HG02798 (cell line): ENCODE measurements around the gene CDKL5.
"Not testable (repeated sequence)": the region's sequence is repeated elsewhere in the genome, so short reads cannot be mapped to it uniquely, and the experiment has no call there.

Experiments
- ATAC-seq: cut with Tn5 transposase; IDR thresholded peaks from one replicate; pipeline ENCODE4 v1.9.1; 2021; ENCODE audit warnings: mild to moderate bottlenecking; ENCODE audit not compliant: unreplicated experiment, poor library complexity

Gene CDKL5

GRCh38 chrX:18565727-18566126, 140.3 kb downstream of the CDKL5 start:
- ATAC-seq, result no peak

DNA sequence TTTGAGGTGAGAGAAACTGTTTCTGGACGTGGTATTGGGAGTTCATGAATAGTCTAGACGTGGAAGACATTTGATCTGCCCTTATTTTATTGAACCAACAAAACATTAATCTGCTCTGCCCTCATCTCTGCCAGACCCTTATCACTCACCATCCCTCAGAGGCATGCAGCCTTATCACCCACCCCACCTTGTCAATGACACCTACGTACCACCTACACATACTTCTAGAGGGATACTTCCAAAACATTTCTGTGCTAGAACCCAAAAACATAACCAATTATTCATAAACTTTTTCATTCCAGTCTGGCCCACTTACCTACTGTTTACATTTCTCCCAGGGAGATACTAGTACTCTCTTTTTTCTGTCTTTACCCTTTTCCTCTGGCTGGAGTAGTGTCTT, 141.3 kb downstream of the CDKL5 start:
- no peak for ATAC-seq

DNA sequence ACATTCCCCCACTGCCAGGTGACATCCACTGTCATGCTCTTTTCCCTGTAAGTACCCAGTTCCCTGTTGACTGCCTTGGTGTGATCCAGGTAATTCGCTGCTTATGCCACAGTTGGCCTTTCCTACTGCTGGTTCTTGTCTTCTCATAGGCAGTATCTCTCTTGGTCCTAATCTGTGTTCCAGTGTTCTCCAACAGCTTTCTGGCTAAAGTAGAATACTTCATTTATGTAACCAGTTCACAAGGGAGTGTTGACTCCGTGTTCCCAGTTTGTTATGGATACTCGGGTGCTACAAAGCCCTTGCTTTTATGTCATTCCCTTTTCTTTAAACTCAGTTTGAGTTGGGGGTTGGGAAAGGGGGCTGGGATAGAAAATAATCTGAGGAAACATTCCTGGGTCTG, 148.1 kb downstream of the CDKL5 start:
- no peak for ATAC-seq

GRCh38 chrX:18574591-18574990, 149.2 kb downstream of the CDKL5 start:
- no peak for ATAC-seq

GRCh38 chrX:18575744-18576143, 150.3 kb downstream of the CDKL5 start:
- no peak for ATAC-seq

- ATAC-seq, result no peak
These were observed 152.0 kb downstream of the CDKL5 start for GRCh38 chrX:18577400-18577799.

DNA sequence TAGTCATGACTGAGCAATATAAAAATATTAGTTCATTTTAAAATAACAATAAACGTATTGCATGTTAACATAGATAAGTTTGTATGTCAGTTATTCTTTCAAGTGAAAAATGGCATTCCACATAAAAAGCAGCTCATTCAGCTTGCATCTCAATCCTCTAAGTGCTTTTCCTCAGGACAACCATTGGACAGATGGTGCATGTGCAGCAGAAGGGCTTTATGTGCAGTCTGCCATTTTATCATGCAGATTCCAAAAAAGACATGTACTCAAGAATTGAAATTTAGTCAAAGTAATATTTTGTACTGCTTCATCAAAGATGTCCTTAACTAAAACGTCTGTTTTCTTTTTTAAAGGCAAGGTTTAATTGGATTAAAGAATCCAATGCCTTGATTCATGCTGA, 153.1 kb downstream of the CDKL5 start:
- no peak for ATAC-seq

DNA sequence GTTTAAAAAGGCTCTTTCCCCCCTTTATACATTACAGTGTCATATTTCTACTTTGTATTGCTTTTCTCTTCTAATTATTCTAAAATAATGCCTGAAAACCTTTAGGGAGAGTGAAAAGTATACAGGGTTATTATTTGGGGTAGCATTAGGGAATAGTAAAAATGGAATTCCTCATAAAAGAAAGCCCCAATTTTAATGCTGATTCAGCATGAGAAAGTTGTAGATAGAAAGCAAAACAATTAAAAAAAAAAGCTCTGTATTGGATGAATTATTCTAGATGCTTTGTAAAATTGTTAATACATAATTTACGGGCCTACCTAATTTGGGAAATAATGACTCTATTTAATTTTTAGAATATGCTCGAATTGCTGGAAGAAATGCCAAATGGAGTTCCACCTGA, 154.1 kb downstream of the CDKL5 start:
- ATAC-seq, result no peak

DNA sequence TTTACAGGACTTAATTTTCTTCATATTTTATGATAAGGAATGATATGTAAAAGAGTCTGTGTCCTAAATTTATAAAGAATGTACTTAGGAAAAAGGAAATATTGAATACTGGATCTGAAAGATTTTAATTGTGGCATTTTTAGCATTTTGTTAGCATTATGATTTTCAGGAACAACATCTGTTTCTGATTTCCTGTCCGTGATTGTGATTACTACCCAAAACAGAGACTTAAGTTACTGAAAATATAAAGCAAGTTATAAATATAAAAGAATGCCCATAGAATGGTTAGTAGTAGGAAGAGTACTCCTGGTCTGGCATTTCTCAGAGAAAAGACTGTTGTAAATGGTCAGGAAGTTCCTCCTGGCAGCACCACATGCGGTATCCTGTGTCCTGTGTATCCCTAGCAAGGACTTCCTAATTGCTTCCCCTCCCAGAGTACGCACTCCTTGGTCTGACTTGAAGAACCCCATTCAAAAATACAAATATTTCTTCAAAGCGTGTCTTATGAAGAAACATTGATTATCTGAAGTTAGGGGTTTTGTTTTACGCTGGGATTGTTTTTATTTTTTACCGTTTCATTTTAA, 157.6 kb downstream of the CDKL5 start:
- ATAC-seq, result no peak

DNA sequence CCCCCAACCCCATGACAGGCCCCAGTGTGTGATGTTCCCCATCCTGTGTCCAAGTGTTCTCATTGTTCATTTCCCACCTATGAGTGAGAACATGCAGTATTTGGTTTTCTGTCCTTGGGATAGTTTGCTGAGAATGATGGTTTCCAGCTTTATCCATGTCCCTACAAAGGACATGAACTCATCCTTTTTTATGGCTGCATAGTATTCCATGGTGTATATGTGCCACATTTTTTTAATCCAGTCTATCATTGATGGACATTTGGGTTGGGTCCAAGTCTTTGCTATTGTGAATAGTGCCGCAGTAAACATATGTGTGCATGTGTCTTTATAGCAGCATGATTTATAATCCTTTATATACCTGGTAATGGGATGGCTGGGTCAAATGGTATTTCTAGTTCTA, 163.9 kb downstream of the CDKL5 start:
- not testable (repeated sequence) for ATAC-seq

DNA sequence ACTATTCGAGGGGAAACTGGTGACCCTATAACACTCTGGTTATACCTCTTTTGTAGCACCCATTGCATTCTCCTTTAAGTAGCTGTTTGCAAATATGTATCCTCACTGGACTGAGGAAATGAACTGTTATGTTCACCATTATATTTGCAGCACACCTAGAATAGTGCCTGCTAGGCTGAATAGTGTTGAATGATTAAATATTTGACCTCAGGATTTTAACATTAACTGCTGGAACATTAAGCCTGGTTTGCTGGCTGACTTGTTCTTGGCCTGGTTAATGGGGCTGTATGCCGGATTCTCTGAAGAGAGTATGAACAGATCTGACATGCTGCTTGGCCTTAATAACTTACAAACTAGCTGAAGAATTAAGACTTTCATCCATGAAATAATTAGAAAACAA, 166.4 kb downstream of the CDKL5 start:
- ATAC-seq, result no peak

DNA sequence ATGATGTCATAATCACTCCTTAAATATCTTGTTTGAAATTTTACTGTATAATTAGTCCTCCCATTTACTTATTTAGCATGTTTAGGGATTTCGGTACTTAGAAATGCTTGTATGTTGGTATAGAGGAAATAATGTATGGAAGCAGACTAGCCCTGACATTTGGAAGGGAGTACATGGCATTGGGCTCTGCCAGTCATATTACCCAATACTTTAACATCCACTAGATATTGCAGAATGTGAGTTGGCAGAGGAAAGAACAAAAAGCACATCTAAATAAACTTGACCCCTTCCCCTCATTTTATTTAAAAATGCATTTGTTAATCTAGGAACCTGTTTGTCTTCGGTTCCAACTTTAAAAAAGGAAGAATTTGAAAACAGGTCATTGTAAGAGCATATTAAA, 168.7 kb downstream of the CDKL5 start:
- no peak for ATAC-seq

DNA sequence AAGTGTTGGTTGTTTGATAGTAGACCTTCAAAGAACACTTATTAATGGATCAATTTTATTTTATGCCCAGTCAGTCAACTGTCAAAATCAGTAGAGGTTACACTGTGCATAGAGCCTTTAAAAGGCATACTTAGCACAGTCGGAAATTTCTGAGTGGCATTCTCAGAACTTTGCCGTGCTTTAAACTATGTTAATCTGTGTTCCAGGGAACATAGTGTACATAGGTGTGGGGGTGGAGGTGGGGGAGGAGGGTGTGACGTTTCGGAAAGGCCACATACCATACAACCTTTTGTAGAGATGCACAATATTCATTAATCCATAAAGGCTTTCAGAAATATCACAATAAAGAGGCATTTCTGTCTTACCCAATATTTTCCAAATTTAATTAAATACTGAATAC, 170.7 kb downstream of the CDKL5 start:
- ATAC-seq, result no peak

DNA sequence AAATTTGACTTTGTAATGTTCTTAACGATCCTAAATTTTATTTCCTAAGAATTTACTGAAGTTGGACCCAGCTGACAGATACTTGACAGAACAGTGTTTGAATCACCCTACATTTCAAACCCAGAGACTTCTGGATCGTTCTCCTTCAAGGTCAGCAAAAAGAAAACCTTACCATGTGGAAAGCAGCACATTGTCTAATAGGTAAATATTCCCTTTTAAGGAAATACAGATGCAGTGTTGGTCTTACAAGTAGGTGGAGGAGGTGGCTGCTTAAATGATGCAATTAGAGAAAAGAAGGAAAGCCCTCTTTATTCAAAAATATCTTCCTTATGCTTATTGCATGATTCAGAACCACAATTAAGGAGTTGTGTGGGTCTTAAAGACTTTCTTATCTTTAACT, 173.0 kb downstream of the CDKL5 start:
- ATAC-seq, result no peak

GRCh38 chrX:18607966-18608365, 182.6 kb downstream of the CDKL5 start:
- ATAC-seq, result no peak

GRCh38 chrX:18613930-18614639, 188.7 kb downstream of the CDKL5 start:
- ATAC-seq, result no peak

DNA sequence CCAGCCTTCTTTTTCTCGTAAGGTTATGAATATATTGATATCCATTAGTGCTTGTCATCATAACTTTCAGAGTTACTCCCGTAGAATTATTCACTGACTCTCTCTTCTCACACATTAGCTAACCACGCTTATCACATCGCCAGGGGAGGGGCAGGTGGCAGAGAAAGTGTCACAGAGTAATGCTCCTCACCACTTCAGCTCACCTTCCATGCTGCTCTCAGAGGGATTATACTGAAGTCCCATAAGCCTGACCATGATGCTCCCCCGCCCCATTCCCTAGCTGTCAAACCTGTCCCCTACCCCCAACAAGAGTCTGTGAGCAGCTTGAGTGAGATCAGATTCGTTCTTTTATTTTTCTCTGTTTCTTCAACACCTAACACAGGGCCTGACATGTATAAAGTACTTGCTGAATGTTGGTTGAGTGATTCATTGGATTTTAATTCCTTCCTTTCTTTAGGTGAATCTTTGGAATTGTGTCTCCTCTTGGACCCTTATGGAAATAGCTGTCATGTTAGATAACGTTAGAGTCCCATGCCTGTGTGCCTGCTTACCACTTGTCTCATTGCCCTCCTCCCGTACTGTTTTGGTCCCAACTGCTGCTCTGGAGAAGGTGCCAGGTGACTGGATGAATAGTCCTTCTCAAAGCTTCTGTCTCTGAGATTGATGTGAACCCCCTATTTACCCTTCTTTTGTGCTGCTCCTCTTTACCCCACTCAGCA, 191.4 kb downstream of the CDKL5 start:
- no peak for ATAC-seq

- ATAC-seq, result no peak
These were observed 192.0 kb downstream of the CDKL5 start for GRCh38 chrX:18617407-18617750.

DNA sequence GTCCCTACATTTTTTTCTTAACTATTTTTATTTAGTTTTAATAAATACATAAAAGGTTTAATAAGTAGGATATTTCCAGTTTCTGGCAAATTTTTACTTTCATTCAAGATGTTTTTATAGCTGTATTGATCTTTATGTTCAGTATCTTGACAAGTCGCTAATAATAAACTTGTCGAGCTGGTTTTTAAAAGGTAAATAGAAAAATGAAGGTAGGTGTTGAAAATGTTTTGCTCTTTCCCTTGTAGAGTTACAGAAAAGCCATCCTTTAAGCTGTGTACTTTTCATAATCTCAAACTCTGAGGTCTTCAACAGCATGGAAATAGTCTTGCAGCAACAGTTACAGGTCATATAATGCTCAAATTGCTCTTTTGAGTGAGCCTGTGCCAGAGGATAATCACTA, 193.9 kb downstream of the CDKL5 start:
- no peak for ATAC-seq

GRCh38 chrX:18620349-18620748, 194.9 kb downstream of the CDKL5 start:
- no peak for ATAC-seq

GRCh38 chrX:18624599-18624998, 199.2 kb downstream of the CDKL5 start:
- no peak for ATAC-seq

DNA sequence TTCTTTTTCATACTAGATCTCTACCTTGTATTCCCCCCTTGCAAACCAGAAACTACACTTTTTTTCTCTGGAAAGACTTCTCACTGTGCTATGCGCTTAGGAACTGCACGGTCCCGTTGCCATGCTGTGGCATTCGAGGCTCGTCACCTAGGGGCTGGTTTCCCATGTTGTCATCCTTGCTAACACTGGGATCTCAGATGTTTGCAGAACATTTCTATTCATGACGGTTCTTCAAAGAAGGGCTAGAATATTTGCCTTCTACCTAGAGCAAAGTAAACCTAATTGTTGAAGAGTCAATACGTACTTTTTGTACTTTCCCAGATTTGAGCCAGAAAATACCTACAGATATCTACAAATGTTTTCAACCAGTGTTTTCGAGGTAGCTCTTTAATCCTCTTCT, 205.5 kb downstream of the CDKL5 start:
- no peak for ATAC-seq
